ENCODE results near the gene CCDC137. TPM values are rescaled to one million over a fixed set of nuclear protein-coding genes. Genes with fewer than 3 reads are reported as not detected.

The CCDC137 gene
- polyA plus RNA-seq, 3 donors: 8.9 to 18.6 (median 11.3) TPM

DNA sequence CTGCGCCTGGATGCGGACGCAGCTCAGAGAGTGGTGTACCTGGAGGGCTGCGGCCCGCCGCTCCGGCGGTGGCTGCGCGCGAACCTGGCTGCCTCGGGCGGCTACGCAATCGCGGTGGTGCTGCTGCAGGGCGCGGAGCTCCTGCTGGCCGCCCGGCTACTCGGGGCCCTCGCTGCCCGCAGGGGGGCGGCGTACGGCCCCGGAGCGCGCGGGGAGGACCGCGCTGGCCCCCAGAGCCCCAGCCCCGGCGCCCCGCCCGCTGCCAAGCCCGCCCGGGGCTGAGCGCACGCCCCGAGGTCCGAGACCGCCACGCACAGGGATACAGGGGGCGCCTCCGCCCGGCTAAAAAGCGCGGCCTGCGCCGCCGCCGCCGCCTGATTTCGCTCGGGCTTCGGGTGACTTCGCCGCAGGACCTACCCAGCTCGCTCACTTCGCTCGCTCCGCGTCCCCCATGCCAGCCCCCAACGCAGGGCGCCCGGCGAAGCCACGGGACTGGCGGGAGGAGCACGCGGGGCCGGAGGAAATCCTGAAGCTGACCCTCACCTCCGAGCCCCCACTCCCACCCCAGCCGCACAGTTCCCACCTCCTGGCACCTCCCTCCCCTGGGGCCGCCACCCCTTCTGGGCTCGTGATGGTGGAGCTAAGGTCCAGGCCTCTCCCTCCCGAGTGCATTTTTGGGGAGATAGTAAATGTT, 18.4 kb upstream of the CCDC137 start:
- H3K27ac ChIP-seq (ENCODE audit: low read depth, low read length): no peak overlapping the region
- WGBS, 3 donors: 6 to 9% (median 8%) methylated on average over 58 to 77 of the region's 78 CpGs

DNA sequence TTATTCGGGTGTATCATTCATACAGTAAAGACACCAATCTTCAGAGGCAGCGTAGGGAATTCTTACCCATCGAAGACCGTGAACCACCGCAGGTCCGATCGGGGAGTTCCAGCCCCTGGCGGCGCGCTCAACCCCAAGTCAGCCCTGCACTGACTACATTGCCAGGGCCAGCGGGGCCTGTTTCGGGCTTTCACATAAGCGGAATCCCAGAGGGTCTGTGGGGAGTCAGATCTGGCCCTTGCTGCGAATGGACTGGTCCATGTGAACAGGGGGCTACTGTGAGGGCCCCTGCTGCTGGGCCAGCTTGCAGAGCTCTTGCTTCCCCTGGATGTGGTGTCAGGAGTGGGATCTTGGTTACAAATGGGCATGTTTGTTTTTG, 17.8 kb upstream of the CCDC137 start:
- no peak overlapping the region for H3K27ac ChIP-seq (ENCODE audit: low read depth, low read length)
- WGBS, 3 donors: 53 to 60% (median 59%) methylated on average over 14 of the region's 14 CpGs

DNA sequence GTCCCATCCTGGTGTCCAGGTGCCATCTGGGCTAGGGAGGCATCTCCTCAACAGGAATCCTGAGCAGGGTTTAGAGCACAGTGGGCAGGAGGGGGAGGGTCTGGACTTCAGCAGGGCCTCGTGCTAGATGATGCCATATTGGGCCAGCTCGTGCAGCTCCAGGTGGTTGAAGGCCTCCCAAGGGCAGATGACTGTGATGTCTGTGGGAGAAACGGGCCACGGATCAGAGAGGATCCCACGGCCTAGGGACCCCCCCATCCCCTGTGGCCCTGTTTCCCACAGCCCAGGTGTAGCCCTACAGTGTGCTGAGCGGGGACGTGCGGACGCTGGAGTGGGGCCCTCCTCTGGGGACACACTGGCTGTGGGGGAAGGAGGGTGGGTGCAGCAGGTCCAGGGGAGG, 15.6 kb upstream of the CCDC137 start:
- WGBS, 3 donors: 70 to 81% (median 75%) methylated on average over 9 of the region's 9 CpGs
- H3K27ac ChIP-seq (ENCODE audit: low read depth, low read length): no peak overlapping the region

DNA sequence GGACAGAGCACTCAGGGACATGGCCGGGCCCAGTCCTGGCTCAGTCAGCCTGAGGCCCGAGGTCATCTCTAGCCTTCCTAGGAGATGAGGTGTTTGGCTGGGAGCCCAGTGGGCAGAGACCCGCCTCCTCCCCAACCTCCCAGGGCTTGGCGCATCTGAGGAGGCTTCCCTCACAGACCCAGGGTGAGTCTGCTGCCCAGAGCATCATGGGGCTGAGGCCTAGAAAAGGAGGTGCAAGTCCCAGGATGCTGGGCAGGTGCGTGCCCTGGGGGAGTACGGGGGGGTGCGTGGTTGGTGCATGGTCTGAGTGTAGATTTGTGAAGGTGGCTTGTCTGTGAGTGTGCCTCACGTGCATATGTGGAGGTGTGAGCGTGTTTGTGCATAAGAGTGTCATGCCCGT, 14.8 kb upstream of the CCDC137 start:
- WGBS, 3 donors: 75 to 76% (median 75%) methylated on average over 9 to 10 of the region's 10 CpGs
- no peak overlapping the region for H3K27ac ChIP-seq (ENCODE audit: low read depth, low read length)

DNA sequence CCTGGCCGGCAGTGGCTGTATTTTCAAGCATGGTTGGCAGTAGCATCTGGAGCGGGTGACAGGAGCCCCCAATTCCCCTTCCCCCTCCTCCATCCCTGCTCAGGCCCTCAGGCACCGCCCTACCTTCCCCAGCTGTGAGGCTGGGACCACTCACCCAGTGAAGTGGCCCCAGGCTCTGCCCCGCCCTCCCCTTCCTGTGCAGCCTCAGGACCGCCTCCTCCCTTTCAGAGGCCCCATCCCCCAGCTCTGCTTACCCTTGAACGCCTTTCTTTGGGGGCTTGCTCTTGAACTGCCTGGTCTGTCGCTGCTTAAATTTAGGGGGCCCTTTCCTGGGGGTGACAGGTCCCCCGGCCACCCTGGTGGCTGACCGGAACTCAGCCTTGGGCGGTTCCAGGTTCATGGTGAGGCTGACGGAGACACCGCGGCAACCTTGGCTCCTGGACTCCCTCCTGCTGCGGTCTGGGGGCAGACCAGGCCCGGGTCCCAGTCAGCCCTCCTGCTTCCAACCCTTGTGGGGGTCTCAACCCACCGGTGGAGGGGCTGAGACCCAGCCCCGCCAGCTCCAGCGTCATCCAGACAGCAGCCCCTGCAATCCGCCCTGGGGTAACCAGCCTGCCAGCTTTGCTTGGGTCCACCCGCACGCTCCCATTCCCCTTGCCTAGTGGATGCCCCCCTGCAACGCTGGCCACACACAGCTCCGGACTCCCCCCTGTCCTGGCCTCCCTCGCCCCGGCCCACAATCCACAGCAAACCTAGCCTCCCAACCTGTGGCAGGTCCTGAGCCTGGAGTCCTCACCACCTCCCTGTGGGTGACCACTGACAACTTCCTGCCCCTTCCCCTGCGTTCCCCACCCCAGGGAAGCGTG, 13.4 kb upstream of the CCDC137 start:
- WGBS, 3 donors: 25 to 35% (median 27%) methylated on average over 24 to 27 of the region's 27 CpGs
- no peak overlapping the region for H3K27ac ChIP-seq (ENCODE audit: low read depth, low read length)

DNA sequence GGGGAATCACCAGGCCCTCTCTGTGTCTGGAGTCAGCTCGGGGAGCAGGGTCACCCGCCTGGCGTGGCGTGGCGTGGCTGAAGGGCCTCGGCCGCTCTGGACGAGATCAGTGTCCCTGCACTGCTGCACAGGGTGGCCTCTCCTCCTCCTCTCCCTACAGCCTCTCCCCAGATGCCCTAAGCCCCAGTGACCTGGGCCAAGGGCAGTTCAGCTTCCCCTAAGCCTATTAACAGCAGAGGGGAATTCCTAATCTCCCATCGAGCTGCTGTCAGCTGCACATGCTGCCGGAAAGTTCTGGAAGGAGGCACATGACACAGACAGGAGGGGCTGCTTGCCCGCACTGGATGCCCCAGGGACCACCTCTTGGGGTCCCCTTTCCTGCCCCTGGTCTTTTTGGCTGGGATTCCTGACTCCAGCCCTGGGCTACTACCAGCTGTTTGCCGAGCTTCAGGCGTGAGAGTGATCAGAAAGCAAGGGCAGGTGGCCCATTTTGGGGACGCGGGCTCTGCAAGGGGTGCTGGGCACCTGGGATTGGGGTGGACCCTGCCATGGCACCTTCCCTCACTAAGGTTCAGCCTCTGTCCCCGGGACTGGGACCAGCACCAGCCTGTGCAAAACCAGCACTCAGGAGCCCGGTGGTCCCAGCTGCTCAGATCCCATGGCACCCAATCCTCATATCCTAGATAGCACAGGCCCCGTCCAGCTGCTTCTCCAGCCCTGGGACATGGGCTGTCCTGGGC, 11.0 kb upstream of the CCDC137 start:
- WGBS, 3 donors: 71 to 74% (median 72%) methylated on average over 16 to 18 of the region's 18 CpGs
- no peak overlapping the region for H3K27ac ChIP-seq (ENCODE audit: low read depth, low read length)

DNA sequence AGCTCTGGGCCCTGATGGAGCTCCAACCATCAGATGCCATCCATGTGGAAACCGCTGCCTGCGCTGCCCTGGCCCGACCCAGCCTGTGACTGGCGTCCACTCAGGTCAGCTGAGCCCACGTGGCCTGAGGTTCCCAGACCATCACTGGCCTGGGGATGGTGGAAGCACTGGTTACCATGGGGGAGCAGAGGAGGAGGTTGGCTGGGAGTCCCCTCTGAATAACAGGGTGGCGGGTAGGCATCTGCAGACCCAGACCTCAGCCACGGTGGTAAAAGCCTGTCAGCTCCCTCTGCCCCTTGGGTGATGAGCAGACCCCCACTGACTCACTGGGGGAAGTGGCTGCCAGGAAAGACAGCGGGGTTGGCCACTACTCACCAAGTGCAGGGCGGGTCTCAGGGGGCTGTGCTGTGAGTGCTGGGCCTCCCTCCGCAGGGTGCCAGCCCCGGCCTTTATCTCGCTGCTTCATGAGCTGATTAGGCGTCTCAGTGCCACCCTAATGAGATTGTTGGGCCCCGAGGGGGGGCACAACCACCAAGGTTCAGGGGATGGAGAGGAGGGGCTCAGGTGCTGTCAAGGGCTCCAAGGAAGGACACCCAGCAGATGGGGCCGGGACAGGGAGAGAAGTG, 10.3 kb upstream of the CCDC137 start, which contains the start of gene PDE6G:
Gene PDE6G (minus strand): TSS at position 425 of the 626 bp plus-strand sequence. CDS start 3,237 bp downstream, outside the sequence.
- 81 to 88% (median 83%) methylated on average over 15 of the region's 15 CpGs for WGBS, 3 donors
- H3K27ac ChIP-seq (ENCODE audit: low read depth, low read length): no peak within 1 kb of the TSS

DNA sequence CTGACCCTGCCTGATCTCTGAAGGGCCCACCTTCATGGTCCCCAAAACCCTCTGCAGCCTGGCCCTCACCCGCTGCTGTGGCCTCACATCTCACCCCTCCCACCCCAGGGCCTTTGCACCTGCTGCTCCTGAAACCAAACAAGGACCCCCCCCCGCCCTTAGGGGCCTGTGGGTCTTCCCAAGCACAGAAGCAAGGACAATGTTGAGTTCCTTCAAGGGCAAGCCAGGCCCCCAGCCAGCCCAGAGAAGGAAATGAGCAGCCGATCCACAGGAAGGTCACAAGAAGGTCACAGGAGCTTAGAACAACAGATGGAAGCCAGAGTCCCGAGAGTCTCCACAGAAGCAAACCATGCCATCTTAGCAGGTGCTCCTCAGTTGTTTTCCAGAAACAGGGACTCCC, 9.7 kb upstream of the CCDC137 start:
- no peak overlapping the region for H3K27ac ChIP-seq (ENCODE audit: low read depth, low read length)
- WGBS, 3 donors: 50 to 75% (median 60%) methylated on average over 4 of the region's 4 CpGs

DNA sequence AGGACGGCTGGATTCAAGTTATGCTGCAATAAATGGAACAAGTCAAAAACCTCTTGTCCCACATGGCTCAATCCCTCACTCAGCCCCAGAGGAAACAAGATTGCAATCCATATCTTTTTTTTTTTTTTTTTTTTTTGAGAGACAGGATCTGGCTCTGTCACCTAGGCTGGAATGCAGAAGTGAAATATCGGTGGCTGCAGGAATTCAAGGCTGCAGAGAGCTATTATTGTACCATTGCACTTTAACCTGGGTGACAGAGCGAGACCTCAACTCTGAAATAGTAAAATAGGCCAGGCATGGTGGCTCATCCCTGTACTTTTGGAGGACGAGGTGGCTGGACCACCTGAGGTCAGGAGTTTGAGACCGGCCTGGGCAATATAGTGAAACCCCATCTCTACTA, 7.5 kb upstream of the CCDC137 start:
- 44 to 76% (median 69%) methylated on average over 5 of the region's 5 CpGs for WGBS, 3 donors
- no peak overlapping the region for H3K27ac ChIP-seq (ENCODE audit: low read depth, low read length)

DNA sequence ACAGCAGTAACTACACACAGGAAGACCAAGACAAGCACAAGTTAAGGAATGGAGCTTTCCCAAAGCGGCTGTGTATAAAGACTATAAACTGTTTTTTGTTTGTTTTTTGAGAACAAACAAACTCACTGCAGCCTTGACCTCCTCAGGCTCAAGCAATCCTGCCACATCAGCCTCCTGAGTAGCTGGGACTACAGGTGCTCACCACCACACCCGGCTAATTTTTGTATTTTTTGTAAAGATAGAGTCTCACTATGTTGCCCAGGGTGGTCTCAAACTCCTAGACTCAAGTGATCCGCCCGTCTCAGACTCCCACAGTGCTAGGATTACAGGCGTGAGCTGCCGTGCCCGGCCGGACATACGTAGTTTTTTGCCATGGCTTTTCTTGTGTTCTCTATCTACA, 6.1 kb upstream of the CCDC137 start:
- WGBS, 3 donors: 89 to 96% (median 92%) methylated on average over 9 of the region's 9 CpGs
- no peak overlapping the region for H3K27ac ChIP-seq (ENCODE audit: low read depth, low read length)

DNA sequence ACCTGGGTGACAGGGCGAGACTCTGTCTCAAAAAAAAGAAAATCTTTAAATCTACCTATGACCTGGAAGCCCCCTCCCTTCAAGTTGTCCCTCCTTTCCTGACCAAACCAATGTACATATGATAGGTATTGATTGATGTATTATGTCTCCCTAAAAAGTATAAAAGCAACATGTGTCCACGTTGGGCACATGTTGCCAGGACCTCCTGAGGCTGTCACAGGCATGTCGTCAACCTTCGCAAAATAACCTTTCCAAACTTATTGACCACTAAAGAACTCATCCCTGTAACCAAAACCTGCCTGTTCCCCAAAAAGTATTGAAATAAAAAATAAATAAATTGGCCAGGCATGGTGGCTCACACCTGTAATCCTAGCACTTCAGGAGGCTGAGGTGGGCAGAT, 4.5 kb upstream of the CCDC137 start:
- 94 to 98% (median 97%) methylated on average over 4 of the region's 4 CpGs for whole genome bisulfite sequencing, 3 donors
- no peak overlapping the region for H3K27ac ChIP-seq (ENCODE audit: low read depth, low read length)

DNA sequence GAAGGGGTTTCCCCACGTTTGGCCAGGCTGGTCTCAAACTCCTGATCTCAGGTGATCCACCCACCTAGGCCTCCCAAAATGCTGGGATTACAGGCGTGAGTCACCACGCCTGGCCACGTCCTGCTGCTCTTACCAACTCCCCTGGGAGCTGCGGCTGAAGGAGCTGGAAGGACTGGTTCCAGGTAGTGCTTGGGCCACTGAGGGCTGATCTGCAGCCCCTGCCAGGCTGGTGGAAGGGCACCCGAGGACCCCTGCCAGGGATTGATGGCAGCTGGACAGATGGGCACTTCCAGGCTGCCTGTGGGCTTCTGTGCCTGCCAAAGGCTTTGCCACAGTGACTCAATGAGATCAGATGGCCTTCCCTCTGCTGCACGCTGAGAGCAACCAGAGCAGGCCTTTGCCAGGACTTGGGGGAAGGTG, 2.5 kb upstream of the CCDC137 start:
- 72 to 85% (median 78%) methylated on average over 7 of the region's 7 CpGs for WGBS, 3 donors
- no peak overlapping the region for H3K27ac ChIP-seq (ENCODE audit: low read depth, low read length)

DNA sequence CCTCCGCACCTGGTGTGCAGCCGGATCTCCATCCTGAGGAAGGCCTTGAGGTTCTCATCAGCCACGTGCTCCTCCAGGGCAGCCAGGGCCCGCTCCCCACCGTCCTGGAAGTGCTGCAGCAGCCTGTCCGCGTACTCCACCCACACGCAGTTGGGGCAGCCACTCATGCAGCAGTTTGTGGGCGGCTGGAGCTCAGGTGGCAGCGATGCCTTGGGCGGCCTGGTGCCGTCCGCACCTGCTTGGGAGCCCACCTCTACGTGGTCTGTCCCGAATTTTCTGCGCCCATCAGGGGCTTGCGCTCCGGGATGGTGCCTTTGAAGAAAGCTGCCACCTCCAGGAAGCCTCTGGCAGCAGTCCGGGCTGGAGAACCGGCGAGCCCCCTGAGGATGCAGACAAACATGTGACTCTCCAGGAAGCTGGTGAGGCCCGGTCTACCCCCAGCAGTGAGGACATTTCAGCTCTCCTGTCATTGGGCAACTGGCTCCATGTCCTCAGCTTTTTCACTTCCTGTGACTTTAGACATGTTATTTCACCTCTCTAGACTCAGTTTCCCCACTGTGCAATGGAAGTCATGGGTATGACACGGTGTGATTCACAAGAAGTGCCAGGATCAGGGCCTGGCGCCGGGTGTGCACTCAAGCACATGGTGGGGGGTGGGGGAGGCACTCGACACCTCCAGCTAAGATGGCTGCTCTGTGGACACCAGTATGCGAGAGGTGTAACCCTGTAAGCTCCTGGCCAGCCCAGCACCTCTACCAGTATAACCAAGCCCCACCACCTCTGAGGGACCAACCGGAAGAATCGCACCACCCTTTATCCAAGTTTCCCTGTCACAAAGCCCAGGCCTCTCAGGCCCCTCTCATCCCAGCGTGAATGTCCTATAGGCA, 1.1 kb upstream of the CCDC137 start:
- no peak overlapping the region for H3K27ac ChIP-seq (ENCODE audit: low read depth, low read length)
- 53 to 64% (median 57%) methylated on average over 30 of the region's 30 CpGs for whole genome bisulfite sequencing, 3 donors

DNA sequence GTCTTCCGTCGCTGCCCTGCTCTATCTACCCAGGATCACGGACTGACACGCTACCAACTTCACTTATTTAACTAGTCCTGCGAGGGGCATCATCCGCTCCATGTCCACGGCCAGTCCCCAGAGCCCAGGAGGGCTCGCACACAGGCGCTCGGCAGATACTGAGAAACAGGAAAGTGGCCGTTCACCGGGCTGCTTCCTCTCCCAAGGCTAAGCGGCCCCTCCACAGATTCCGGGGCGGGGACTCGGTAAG, 520 bp upstream of the CCDC137 start:
- WGBS, 3 donors: 0 to 1% (median 0%) methylated on average over 16 of the region's 16 CpGs

DNA sequence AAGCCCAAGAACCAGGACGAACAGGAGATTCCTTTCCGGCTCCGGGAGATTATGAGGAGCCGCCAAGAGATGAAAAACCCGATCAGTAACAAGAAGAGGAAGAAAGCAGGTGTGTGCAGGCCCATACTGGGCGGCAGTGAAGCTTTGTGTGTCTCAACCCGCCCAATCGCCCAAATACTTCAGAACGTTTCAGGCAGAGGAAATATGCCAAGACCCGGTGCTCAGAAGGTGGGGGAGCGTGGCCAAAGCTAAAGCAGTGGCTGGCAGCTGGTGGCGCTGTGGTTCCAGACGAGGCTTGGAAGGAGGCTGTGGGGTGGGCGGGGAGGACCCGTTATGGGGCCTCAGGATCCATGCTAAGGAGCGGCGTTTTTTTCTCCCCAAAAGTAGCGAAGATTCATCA, 1.2 kb downstream of the CCDC137 start:
- 82 to 84% (median 84%) methylated on average over 18 of the region's 18 CpGs for WGBS, 3 donors
- no peak overlapping the region for H3K27ac ChIP-seq (ENCODE audit: low read depth, low read length)

More for the DNA sequence above, 520 bp upstream of the CCDC137 start:
- H3K27ac ChIP-seq (ENCODE audit: low read depth, low read length): peak overlapping the region; percentile 29

DNA sequence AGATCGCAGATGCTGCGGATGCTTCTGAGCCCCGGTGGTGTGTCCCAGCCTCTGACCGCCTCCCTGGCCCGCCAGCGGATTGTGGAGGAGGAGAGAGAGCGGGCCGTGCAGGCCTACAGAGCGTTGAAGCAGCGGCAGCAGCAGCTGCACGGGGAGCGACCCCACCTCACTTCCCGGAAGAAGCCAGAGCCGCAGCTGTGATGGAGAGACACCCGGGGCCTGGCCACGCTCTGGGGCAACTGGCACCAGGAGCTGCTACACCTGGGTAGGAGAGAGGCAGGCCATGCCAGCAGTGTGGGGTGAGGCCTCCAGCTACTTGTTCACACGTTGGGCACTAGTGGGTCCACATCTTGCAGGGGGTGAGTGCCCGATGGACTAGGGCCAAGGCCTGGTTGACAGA, 6.0 kb downstream of the CCDC137 start:
- 78 to 89% (median 84%) methylated on average over 18 of the region's 18 CpGs for WGBS, 3 donors

DNA sequence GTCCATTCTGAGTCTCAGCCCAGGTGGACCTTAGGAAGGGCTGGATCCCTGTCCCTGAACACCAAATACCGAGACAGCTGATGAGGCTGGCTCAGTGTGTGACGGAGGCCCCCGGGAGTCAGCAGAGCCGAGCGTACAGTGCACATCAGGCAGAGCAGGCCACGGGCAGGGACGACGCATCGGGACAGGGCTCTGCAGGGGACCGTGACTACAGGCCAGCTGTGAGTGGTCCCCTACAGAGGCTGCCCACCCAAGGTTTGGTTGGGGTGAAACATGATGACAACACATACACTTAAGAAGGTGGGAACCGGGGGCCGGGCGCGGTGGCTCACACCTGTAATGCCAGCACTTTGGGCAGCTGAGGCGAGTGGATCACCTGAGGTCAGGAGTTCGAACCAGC, 6.4 kb downstream of the CCDC137 start:
- H3K27ac ChIP-seq (ENCODE audit: low read depth, low read length): no peak overlapping the region
- 92 to 95% (median 93%) methylated on average over 13 to 16 of the region's 16 CpGs for WGBS, 3 donors

More for the DNA sequence above, 6.0 kb downstream of the CCDC137 start:
- H3K27ac ChIP-seq (ENCODE audit: low read depth, low read length): no peak overlapping the region

All from adipose tissue (tissue), 3 donors.